ENCODE measurements around the gene HAUS8. TPM values are rescaled to one million over a fixed set of nuclear protein-coding genes. Genes with fewer than 3 reads are reported as not detected.

Gene HAUS8
- polyA plus RNA-seq, 2 donors = 7.8 to 9.3 TPM

DNA sequence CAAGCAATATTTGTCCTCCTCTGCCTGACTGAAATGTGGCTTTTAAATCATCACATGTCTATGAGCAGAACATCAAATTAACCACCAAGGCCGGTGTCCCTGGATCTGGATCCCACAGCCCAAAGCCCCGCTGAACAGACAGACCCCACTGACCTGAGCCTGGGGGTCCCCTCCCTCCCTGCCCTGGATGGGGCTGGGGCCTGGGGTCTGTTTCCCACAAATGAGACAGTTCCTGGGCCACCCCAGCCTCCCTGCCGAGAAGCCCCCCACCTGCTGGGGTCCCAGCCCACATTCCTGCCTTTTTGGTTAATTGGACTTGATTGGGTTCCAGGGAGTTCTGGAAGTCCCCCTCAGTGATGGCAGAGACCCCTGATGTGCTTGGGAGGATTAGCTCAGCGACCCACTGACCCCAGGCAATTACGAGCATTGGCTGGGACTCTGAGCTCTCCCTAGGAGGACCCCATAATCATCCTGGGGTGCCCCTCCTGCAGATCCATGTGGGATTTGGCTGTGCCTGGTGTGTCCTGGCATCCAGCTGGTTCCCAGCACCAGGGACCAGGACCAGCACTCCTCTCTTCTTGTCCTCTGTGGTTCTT is 29.2 kb downstream of the HAUS8 start:
- Histone ChIP-seq H3K4me3 (ENCODE audit: low read depth in 1 of 2, low read length in 2 of 2) (no peak overlapping the region), H3K4me1 (ENCODE audit: control insufficient read depth in 2 of 2, insufficient read depth in 2 of 2, low read length in 1 of 2) (no peaks in the 10 kb centered on the region), H3K27me3 (ENCODE audit: control insufficient read depth in 1 of 2, insufficient read depth in 2 of 2, low read length in 2 of 2) (no peaks in the 10 kb centered on the region), H3K27ac (ENCODE audit: low read depth in 2 of 2, low read length in 1 of 2) (no peak overlapping the region), H3K9me3 (ENCODE audit: control insufficient read depth in 2 of 2, insufficient read depth in 1 of 2, low read depth in 1 of 2, low read length in 1 of 2) (no peaks in the 10 kb centered on the region), H3K36me3 (ENCODE audit: control insufficient read depth in 2 of 2, insufficient read depth in 2 of 2, low read length in 1 of 2) (peaks cover 0 to 3% of the 10 kb centered on the region in 2 donors)
- WGBS, 2 donors = 88 to 90% methylated on average over 5 of the region's 5 CpGs

DNA sequence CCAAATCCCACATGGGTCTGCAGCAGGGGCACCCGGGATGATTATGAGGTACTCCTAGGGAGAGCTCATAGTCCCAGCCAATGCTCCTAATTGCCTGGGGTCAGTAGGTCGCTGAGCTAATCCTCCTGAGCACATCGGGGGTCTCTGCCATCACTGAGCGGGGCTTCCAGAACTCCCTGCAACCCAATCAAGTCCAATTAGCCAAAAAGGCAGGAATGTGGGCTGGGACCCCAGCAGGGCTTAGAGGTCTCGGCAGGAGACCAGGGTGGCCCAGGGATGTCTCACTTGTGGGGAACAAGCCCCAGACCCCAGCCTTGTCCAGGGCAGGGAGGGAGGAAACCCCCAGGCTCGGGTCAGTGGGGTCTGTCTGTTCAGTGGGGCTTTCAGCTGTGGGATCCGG is 31.5 kb downstream of the HAUS8 start:
- Histone ChIP-seq H3K9me3 (ENCODE audit: control insufficient read depth in 2 of 2, insufficient read depth in 1 of 2, low read depth in 1 of 2, low read length in 1 of 2) (no peaks in the 10 kb centered on the region), H3K36me3 (ENCODE audit: control insufficient read depth in 2 of 2, insufficient read depth in 2 of 2, low read length in 1 of 2) (no peaks in the 10 kb centered on the region), H3K4me3 (ENCODE audit: low read depth in 1 of 2, low read length in 2 of 2) (no peak overlapping the region), H3K4me1 (ENCODE audit: control insufficient read depth in 2 of 2, insufficient read depth in 2 of 2, low read length in 1 of 2) (no peaks in the 10 kb centered on the region), H3K27ac (ENCODE audit: low read depth in 2 of 2, low read length in 1 of 2) (no peak overlapping the region), H3K27me3 (ENCODE audit: control insufficient read depth in 1 of 2, insufficient read depth in 2 of 2, low read length in 2 of 2) (no peaks in the 10 kb centered on the region)
- 60 to 72% methylated on average over 7 of the region's 7 CpGs for WGBS, 2 donors

DNA sequence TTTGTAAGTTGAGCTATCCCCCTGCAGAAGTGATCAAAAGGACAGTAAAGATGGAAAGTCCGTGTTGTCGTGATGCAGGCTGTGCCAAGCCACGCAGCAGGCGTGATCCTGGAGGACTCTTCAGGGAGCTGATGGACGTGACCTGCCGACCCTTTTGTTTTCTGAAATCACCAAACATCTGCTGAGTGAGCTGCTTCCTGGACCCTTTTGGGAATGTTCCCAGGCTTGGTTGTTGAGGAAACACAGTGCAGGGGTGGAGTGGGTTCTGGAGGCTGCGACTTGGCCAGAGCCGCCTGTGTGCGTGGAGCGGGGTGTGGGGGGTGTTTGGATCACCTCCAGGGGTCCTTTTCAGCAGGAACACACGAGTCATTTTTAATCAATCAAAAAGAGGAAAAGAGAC is 33.3 kb downstream of the HAUS8 start:
- H3K36me3 ChIP-seq (ENCODE audit: control insufficient read depth in 2 of 2, insufficient read depth in 2 of 2, low read length in 1 of 2) = no peaks in the 10 kb centered on the region
- 20 to 25% methylated on average over 11 of the region's 11 CpGs for WGBS, 2 donors
- H3K4me1 ChIP-seq (ENCODE audit: control insufficient read depth in 2 of 2, insufficient read depth in 2 of 2, low read length in 1 of 2) = no peaks in the 10 kb centered on the region
- H3K4me3 ChIP-seq (ENCODE audit: low read depth in 1 of 2, low read length in 2 of 2) = no peak overlapping the region
- no peak overlapping the region for H3K27ac ChIP-seq (ENCODE audit: low read depth in 2 of 2, low read length in 1 of 2)
- H3K9me3 ChIP-seq (ENCODE audit: control insufficient read depth in 2 of 2, insufficient read depth in 1 of 2, low read depth in 1 of 2, low read length in 1 of 2) = no peaks in the 10 kb centered on the region
- H3K27me3 ChIP-seq (ENCODE audit: control insufficient read depth in 1 of 2, insufficient read depth in 2 of 2, low read length in 2 of 2) = no peaks in the 10 kb centered on the region

DNA sequence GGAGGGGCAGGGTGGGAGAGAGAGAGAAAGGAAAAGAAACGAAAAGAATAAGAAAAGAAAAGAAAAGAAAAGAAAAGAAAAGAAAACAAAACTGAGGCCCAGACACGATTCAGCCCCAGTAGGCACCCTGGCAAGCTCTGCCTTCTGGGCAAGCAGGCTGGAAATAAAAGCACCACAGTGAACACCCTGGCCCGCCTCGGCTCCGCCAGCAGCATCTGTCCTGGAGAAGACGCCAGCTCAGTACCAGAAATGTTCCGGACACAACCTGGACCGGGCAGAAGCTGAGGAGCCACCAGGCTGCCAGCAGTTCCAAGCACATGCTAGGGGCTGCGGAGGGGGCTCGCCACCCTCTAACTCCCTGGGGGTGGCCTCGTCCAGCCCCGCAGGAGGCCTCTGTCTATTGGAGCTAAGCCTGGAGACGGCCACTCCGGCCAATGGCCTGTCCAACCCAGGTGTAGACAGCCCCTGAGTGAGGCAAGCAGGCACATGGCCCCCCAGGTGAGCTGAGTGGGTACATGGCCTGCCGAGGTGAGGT is 37.2 kb downstream of the HAUS8 start:
- Histone ChIP-seq H3K36me3 (ENCODE audit: control insufficient read depth in 2 of 2, insufficient read depth in 2 of 2, low read length in 1 of 2) (no peaks in the 10 kb centered on the region), H3K27me3 (ENCODE audit: control insufficient read depth in 1 of 2, insufficient read depth in 2 of 2, low read length in 2 of 2) (no peaks in the 10 kb centered on the region), H3K4me1 (ENCODE audit: control insufficient read depth in 2 of 2, insufficient read depth in 2 of 2, low read length in 1 of 2) (no peaks in the 10 kb centered on the region), H3K4me3 (ENCODE audit: low read depth in 1 of 2, low read length in 2 of 2) (no peak overlapping the region), H3K9me3 (ENCODE audit: control insufficient read depth in 2 of 2, insufficient read depth in 1 of 2, low read depth in 1 of 2, low read length in 1 of 2) (no peaks in the 10 kb centered on the region), H3K27ac (ENCODE audit: low read depth in 2 of 2, low read length in 1 of 2) (no peak overlapping the region)
- 71 to 73% methylated on average over 15 of the region's 15 CpGs for WGBS, 2 donors

DNA sequence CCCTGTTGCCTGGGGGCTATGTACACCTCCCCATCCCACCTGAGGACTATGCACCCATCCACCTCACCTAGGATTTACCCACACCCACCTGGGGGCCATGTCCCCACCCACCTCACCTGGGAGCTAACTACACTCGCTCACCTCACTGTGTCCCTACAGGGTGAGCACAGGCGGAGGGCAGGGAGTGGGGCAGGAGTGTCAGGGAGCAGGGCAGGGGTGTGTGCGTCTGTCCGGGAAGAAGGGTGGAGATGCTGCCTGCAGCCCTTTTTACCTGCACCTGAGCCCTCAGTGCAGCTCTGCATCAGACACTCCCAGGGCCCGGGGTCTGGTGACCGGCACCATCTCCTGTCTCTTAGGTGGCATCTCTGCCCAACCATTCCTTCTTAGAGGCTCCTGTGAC is 38.1 kb downstream of the HAUS8 start:
- WGBS, 2 donors = 90 to 92% methylated on average over 6 of the region's 6 CpGs
- no peaks in the 10 kb centered on the region for H3K27me3 ChIP-seq (ENCODE audit: control insufficient read depth in 1 of 2, insufficient read depth in 2 of 2, low read length in 2 of 2)

DNA sequence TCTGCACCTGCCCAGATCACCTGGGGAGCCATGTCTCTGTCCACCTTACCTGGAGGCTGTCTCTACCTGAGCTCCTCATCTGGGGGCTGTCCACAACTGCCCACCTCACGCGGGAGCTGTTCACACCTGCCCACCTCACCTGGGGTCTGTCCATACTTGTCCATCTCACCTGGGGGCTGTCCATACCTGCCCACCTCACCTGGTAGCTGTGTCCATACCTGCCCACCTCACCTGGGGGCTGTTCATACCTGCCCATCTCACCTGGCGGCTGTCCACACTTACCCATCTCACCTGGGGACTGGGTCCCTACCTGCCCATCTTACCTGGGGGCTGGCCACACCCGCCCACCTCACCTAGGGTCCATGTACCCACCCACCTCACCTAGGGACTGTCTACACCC is 38.6 kb downstream of the HAUS8 start:
- H3K27ac ChIP-seq (ENCODE audit: low read depth in 2 of 2, low read length in 1 of 2) = no peak overlapping the region
- no peaks in the 10 kb centered on the region for H3K36me3 ChIP-seq (ENCODE audit: control insufficient read depth in 2 of 2, insufficient read depth in 2 of 2, low read length in 1 of 2)
- 79 to 85% methylated on average over 4 of the region's 4 CpGs for WGBS, 2 donors
- H3K27me3 ChIP-seq (ENCODE audit: control insufficient read depth in 1 of 2, insufficient read depth in 2 of 2, low read length in 2 of 2) = no peaks in the 10 kb centered on the region
- H3K4me1 ChIP-seq (ENCODE audit: control insufficient read depth in 2 of 2, insufficient read depth in 2 of 2, low read length in 1 of 2) = no peaks in the 10 kb centered on the region
- no peaks in the 10 kb centered on the region for H3K9me3 ChIP-seq (ENCODE audit: control insufficient read depth in 2 of 2, insufficient read depth in 1 of 2, low read depth in 1 of 2, low read length in 1 of 2)
- no peak overlapping the region for H3K4me3 ChIP-seq (ENCODE audit: low read depth in 1 of 2, low read length in 2 of 2)

More for the DNA sequence above, 38.1 kb downstream of the HAUS8 start:
- Histone ChIP-seq H3K27ac (ENCODE audit: low read depth in 2 of 2, low read length in 1 of 2) (no peak overlapping the region), H3K9me3 (ENCODE audit: control insufficient read depth in 2 of 2, insufficient read depth in 1 of 2, low read depth in 1 of 2, low read length in 1 of 2) (no peaks in the 10 kb centered on the region), H3K4me3 (ENCODE audit: low read depth in 1 of 2, low read length in 2 of 2) (no peak overlapping the region), H3K36me3 (ENCODE audit: control insufficient read depth in 2 of 2, insufficient read depth in 2 of 2, low read length in 1 of 2) (no peaks in the 10 kb centered on the region), H3K4me1 (ENCODE audit: control insufficient read depth in 2 of 2, insufficient read depth in 2 of 2, low read length in 1 of 2) (no peaks in the 10 kb centered on the region)

DNA sequence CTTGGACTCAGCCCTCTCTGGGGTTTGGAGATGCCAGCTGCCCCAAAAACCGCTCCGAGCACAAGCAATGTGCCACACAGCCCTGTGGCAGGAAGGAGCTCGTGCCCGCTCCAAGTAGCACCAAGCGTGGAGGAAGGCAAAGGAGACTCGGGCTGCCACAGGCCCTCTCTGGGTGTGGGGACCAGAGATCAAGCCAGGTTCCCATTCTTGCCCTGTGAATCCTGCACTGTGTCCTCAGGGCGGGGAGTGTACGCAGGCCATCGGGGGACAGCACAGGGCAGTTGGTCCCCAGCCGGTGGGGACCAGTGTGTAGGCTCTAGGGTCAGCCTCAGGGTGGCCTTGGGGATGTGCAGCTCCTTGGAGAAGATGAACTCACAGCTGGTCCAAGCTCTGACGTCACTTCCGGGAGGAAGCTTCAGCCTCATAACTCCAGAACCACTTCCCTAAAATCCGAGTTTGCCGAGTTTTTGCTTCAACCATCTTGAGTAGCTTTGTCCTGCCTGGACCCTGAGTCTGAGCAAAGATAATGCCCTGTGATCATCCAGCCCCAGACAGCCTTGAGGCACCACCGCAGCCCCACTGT is 39.3 kb downstream of the HAUS8 start:
- H3K9me3 ChIP-seq (ENCODE audit: control insufficient read depth in 2 of 2, insufficient read depth in 1 of 2, low read depth in 1 of 2, low read length in 1 of 2) = no peaks in the 10 kb centered on the region
- no peak overlapping the region for H3K4me3 ChIP-seq (ENCODE audit: low read depth in 1 of 2, low read length in 2 of 2)
- 80 to 82% methylated on average over 15 of the region's 15 CpGs for WGBS, 2 donors
- H3K27ac ChIP-seq (ENCODE audit: low read depth in 2 of 2, low read length in 1 of 2) = no peak overlapping the region
- no peaks in the 10 kb centered on the region for H3K4me1 ChIP-seq (ENCODE audit: control insufficient read depth in 2 of 2, insufficient read depth in 2 of 2, low read length in 1 of 2)
- no peaks in the 10 kb centered on the region for H3K27me3 ChIP-seq (ENCODE audit: control insufficient read depth in 1 of 2, insufficient read depth in 2 of 2, low read length in 2 of 2)
- no peaks in the 10 kb centered on the region for H3K36me3 ChIP-seq (ENCODE audit: control insufficient read depth in 2 of 2, insufficient read depth in 2 of 2, low read length in 1 of 2)

DNA sequence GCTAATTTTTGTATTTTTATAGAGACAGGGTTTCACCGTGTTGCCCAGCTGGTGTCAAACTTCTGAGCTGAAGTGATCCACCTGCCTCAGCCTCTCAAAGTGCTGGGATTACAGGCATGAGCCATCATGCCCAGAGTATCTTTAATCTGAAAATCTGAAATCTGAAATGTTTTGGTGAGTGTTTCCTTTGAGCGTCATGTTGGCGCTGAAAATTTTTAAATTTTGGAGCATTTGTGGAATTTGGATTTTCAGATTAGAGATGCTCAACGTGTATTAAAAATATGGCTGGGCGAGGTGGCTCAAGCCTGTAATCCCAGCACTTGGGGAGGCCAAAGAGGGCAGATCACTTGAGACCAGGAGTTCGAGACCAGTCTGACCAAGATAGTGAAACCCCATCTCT is 43.5 kb downstream of the HAUS8 start:
- peaks cover 0 to 12% of the 10 kb centered on the region in 2 donors for H3K27me3 ChIP-seq (ENCODE audit: control insufficient read depth in 1 of 2, insufficient read depth in 2 of 2, low read length in 2 of 2)

DNA sequence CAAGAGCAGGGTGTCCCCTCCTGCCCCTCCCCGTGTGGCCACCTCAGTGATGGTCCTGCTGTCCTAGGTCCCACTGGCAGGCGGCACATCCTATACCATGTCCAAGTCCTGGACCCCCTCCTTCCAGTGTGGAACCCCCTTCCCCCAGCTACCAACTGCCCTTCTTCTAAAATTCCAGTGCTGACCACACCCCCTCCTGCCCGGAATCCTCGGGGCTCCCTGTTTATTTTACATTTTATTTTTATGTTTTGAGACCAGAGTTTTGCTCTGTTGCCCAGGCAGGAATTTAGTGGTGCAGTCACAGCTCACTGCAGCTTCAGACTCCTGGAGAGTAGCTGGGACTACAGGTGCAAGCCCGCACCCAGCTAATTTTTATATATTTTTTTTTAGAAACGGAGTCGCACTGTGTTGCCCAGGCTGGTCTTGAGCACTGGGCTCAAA is 47.7 kb downstream of the HAUS8 start:
- Histone ChIP-seq H3K36me3 (ENCODE audit: control insufficient read depth in 2 of 2, insufficient read depth in 2 of 2, low read length in 1 of 2) (no peaks in the 10 kb centered on the region), H3K4me1 (ENCODE audit: control insufficient read depth in 2 of 2, insufficient read depth in 2 of 2, low read length in 1 of 2) (peaks cover 0 to 4% of the 10 kb centered on the region in 2 donors), H3K4me3 (ENCODE audit: low read depth in 1 of 2, low read length in 2 of 2) (no peak overlapping the region), H3K9me3 (ENCODE audit: control insufficient read depth in 2 of 2, insufficient read depth in 1 of 2, low read depth in 1 of 2, low read length in 1 of 2) (peaks cover 0 to 12% of the 10 kb centered on the region in 2 donors), H3K27me3 (ENCODE audit: control insufficient read depth in 1 of 2, insufficient read depth in 2 of 2, low read length in 2 of 2) (peaks cover 3 to 23% of the 10 kb centered on the region in 2 donors), H3K27ac (ENCODE audit: low read depth in 2 of 2, low read length in 1 of 2) (no peak overlapping the region)
- WGBS, 2 donors = 52 to 59% methylated on average over 7 of the region's 7 CpGs

More for the DNA sequence above, 43.5 kb downstream of the HAUS8 start:
- 83 to 85% methylated on average over 6 of the region's 6 CpGs for WGBS, 2 donors
- H3K4me3 ChIP-seq (ENCODE audit: low read depth in 1 of 2, low read length in 2 of 2) = no peak overlapping the region
- no peaks in the 10 kb centered on the region for H3K4me1 ChIP-seq (ENCODE audit: control insufficient read depth in 2 of 2, insufficient read depth in 2 of 2, low read length in 1 of 2)
- no peaks in the 10 kb centered on the region for H3K9me3 ChIP-seq (ENCODE audit: control insufficient read depth in 2 of 2, insufficient read depth in 1 of 2, low read depth in 1 of 2, low read length in 1 of 2)
- H3K27ac ChIP-seq (ENCODE audit: low read depth in 2 of 2, low read length in 1 of 2) = no peak overlapping the region
- H3K36me3 ChIP-seq (ENCODE audit: control insufficient read depth in 2 of 2, insufficient read depth in 2 of 2, low read length in 1 of 2) = no peaks in the 10 kb centered on the region
